GM06990 (cell line): ENCODE data around the gene CYP17A1.

Experiments used
- DNase-seq: peaks from one replicate; pipeline ENCODE4 v3.0.0-alpha.2; 2011; ENCODE audit not compliant: insufficient read length; ENCODE audit errors: extremely low read depth
- H3K27me3 ChIP-seq: replicated peaks from 2 replicates; pipeline ENCODE4 v1.6.0; 2011; ENCODE audit warnings: low read length; ENCODE audit not compliant: control insufficient read depth, insufficient read depth
- H3K36me3 ChIP-seq: 2 replicates; pipeline ENCODE4 v1.5.1; 2011; ENCODE audit warnings: low read length; ENCODE audit not compliant: control insufficient read depth, insufficient read depth
- H3K4me3 ChIP-seq: replicated peaks from 2 replicates; pipeline ENCODE4 v1.5.1; 2011; ENCODE audit warnings: low read depth, mild to moderate bottlenecking, control low read depth, low read length
- TF ChIP-seq, protein P1 (sequence below): IDR thresholded peaks from 2 replicates; pipeline ENCODE4 v1.5.1; 2011; ENCODE audit warnings: low read length, control low read depth, mild to moderate bottlenecking, inconsistent platforms; ENCODE audit not compliant: insufficient read depth, poor library complexity, severe bottlenecking

The CYP17A1 gene

DNA sequence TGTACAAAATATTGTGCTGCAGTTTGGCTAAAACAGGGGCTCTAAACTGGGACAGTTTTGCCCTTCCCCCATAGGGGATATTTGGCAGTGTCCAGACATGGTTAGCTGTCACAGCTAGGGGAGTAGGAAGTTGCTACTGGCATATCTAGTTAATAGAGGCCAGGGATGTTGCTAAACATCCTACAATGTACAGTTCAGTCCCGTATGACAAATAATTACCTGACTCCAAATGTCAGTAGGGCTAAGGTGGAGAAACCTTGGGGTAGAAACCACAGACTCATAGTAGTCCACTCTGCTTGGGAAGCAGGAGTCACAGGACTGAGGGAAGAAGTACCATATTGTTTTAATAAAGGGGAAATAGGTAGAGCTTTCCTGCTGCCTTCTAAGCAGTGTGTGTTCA, 53.6 kb downstream of the CYP17A1 start:
- Histone ChIP-seq H3K4me3 (no peak overlapping the region), H3K27me3 (no peaks in the 10 kb centered on the region), H3K36me3 (peaks cover 2% of the 10 kb centered on the region)
- TF ChIP-seq, protein P1, sequence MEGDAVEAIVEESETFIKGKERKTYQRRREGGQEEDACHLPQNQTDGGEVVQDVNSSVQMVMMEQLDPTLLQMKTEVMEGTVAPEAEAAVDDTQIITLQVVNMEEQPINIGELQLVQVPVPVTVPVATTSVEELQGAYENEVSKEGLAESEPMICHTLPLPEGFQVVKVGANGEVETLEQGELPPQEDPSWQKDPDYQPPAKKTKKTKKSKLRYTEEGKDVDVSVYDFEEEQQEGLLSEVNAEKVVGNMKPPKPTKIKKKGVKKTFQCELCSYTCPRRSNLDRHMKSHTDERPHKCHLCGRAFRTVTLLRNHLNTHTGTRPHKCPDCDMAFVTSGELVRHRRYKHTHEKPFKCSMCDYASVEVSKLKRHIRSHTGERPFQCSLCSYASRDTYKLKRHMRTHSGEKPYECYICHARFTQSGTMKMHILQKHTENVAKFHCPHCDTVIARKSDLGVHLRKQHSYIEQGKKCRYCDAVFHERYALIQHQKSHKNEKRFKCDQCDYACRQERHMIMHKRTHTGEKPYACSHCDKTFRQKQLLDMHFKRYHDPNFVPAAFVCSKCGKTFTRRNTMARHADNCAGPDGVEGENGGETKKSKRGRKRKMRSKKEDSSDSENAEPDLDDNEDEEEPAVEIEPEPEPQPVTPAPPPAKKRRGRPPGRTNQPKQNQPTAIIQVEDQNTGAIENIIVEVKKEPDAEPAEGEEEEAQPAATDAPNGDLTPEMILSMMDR = no peak
- no peak for DNase-seq

DNA sequence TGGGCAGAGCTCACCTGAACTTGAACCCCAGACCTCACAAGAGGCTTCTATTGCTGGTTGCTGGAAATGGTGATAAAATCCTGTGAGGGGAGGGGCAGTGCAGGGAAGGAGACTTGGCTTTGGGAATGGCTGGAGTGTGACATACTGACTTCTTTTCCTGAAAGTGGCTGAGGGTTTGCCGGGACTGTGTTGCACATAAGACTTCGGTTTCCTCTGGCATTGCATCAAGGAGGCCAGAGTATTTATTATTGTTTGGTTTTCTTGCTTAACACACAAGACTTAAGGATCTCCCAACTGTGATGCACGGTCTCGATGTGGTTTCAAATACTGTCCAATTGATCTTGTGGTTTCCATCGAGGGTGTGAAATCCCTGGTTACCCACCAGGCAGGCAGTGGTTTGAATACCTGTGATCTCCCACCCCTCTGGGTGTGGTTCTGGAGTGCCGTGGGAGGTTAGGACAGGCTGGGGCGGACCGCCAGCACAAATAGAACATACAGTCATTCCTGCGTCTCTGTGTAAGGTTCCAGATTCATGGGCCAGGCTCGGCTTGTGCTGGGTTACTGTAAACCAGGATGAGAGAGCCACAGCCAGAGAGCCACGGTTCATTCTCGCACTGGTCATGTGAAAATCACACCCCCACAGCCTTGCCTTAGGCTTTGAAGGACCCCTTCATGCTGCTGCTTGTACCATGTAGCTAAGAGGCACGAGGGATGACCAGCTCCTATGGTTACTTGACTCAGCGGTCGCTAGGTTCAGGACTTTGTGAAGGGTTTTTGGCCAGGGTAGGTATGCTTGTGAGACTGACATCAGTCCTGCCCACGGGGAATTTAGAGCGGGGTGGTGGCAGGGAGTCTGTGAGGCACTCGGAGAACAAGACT, 54.3 kb downstream of the CYP17A1 start:
- Histone ChIP-seq H3K27me3 (no peaks in the 10 kb centered on the region), H3K4me3 (no peak overlapping the region), H3K36me3 (peaks cover 2% of the 10 kb centered on the region)
- no peak for DNase-seq
- TF ChIP-seq, protein P1 = no peak

DNA sequence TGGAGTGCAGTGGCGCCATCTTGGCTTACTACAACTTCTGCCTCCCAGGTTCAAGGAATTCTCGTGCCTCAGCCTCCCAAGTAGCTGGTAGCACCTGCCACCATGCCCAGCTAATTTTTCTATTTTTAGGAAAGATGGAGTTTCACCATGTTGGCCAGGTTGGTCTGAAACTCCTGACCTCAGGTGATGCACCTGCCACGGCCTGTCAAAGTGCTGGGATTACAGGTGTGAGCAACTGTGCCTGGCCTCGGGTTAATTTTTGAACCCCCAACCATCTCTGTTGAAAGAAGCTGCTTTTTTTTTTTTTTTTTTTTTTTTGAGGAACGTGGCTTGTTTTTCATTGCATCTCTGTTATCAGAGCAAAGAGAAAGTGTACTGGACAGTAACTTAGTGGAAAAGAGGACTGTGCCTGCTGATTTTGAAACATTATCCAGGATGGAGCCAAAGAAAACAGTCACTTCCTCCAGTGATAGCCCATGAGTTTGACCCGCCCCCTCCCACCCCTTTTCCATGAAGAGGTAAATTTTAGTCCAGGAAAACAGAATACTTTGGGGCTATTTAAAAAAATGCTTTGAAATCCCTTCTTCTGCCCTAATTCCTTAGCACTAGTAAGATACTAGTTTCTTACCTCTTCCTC, 55.2 kb downstream of the CYP17A1 start:
- Histone ChIP-seq H3K36me3 (peaks cover 2% of the 10 kb centered on the region), H3K4me3 (no peak overlapping the region), H3K27me3 (no peaks in the 10 kb centered on the region)
- TF ChIP-seq, protein P1 = no peak
- DNase-seq = no peak

DNA sequence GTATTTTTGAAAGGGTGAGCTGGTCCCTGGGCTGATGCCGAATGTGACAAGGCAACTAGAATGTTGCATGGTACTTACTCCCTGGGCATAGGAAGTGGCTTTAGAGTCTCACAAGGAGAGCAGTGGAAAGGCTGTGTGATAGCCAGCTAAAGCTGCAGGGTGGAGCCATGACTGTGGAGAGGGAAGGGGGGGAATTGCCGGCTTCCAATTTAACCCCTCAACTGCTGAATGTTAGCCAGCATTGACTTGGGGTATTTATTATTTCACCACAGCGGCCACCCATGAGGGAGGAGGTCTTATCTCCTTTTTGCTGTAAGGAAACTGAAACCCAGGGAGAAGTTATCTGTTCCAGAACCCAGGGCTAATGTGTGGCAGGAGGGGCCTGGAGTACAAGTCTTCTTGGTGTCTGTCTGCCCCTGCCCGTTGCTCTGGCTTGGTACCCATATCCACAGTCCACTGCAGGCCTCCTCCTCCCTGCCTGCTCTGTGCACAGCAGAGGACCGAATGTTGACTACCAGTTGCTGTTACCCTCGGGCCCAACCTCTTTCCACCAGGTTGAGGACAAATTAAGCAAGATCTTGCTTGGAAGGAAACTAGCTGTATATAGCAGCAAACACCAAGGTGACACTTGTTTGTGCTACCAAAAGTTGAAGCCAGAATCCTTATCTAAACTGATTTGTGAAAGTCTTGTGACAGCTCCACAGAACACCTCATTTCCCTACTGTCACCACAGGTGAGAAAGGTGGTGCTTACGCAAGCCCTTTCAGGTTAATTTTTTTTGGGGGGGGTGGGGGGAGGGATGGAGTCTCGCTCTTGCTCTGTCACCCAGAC, 55.9 kb downstream of the CYP17A1 start:
- no peak for DNase-seq
- TF ChIP-seq, protein P1 = no peak
- Histone ChIP-seq H3K4me3 (no peak overlapping the region), H3K36me3 (peaks cover 2% of the 10 kb centered on the region), H3K27me3 (no peaks in the 10 kb centered on the region)
